ENCODE data around the gene CHRNA7. TPM values are rescaled to one million over a fixed set of nuclear protein-coding genes. Genes with fewer than 3 reads are reported as not detected.

CHRNA7 gene
- total RNA-seq, 2 donors from 2014 or later, result 3.7 to 9.3 TPM

DNA sequence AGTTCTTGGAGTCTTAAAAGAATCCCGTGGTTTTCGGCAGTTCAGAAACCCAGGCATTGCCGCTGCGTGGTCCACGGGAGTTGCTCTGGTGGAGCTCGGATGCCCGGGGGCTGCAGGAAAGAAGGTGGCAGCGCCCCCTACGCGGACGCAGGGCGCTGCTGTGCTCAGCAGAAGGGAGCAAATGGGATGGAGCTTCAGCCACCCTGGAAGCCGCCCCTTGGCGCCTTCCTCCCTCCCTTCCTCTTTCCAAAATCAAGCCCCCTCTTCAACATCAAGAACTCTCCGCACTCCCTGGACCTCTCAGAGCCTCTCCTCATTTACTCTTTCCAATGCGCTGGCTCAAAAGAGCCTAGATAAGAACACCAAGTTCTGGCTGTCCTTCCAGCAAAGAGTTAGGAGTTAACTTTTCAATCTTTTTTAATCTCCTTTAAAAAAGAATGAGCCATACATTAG is 880 bp upstream of the CHRNA7 start:
- no peak for TF ChIP-seq POLR2AphosphoS5 (IDR thresholded peaks at IDR 0.05)
- TF ChIP-seq CTCF (IDR thresholded peaks at IDR 0.05), result peak in 2 of 4 experiments; percentile 13 to 40
- TF ChIP-seq POLR2A (IDR thresholded peaks at IDR 0.05), result no peak
- no peaks in the 10 kb centered on the region for H3K4me1 ChIP-seq (replicated peaks)
- no peaks in the 10 kb centered on the region for H3K36me3 ChIP-seq
- no peaks in the 10 kb centered on the region for H3K9me3 ChIP-seq
- no peaks in the 10 kb centered on the region for H3K27me3 ChIP-seq (replicated peaks; ENCODE audit: insufficient read depth)
- WGBS, result under 1% methylated on average over 16 of the region's 16 CpGs
- intact Hi-C loops (cut with DNase I), result no loop called here
- peak overlapping the region; percentile 48 to 55 for H3K4me3 ChIP-seq
- no peak overlapping the region for H3K27ac ChIP-seq
- no peak for DNase-seq (ENCODE audit: low spot score)

DNA sequence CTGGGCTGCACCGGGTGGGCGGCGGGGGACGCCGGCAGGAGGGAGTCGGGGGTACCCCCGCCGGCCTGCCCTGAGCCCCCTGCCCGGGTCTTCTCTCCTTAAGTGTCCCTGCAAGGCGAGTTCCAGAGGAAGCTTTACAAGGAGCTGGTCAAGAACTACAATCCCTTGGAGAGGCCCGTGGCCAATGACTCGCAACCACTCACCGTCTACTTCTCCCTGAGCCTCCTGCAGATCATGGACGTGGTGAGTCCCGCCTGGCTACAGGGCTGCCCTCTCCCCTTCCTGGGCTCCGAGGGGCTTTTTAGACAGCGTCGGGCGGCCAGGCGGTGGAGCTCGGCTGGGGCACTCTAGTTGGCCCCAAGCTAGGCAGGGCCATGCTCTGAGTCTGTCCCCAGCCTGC is 480 bp downstream of the CHRNA7 start:
- no peaks in the 10 kb centered on the region for H3K4me1 ChIP-seq (replicated peaks)
- no peaks in the 10 kb centered on the region for H3K27me3 ChIP-seq (replicated peaks; ENCODE audit: insufficient read depth)
- peak overlapping the region; percentile 48 to 55 for H3K4me3 ChIP-seq
- TF ChIP-seq POLR2AphosphoS5 (IDR thresholded peaks at IDR 0.05) (no peak), CTCF (IDR thresholded peaks at IDR 0.05) (no peak), POLR2A (IDR thresholded peaks at IDR 0.05) (no peak)
- no peaks in the 10 kb centered on the region for H3K36me3 ChIP-seq
- DNase-seq (ENCODE audit: low spot score), result no peak
- H3K9me3 ChIP-seq, result no peaks in the 10 kb centered on the region
- intact Hi-C loops (cut with DNase I), result no loop called here
- no peak overlapping the region for H3K27ac ChIP-seq
- 6% methylated on average over 15 of the region's 21 CpGs for WGBS

DNA sequence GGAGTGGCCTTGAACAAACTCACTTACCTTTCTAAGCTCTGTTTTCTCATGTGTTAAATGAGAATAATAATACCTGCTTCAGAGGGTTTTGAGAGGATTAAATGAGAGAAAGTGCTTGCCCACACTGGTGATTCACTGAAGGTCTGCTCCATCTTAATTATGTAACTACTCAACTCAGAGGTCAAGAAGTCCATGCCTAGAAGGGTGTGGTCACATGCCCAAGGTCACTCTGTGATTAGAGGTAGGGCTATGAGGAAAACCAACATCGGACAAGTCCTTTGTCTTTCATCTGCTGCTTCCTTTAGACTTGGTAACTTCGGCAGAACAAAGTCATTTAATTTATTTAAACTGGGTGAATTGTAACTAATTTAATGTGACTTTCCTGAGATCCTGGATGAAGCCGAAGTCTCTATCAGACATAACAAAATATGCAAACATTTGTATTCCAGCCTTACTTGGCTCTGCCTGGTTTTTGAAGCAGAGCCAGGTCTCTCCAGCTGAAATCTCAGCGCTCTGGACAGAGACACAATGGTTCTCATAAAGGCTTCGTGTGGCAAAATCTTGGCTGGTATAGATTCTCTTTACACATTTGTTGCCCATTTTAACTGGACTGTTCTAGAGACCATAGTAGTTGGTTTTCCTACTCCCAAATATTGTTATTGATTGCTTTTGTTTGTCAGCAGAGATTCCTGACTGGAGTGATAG is 3.0 kb downstream of the CHRNA7 start:
- no peaks in the 10 kb centered on the region for H3K27me3 ChIP-seq (replicated peaks; ENCODE audit: insufficient read depth)
- no peak overlapping the region for H3K4me3 ChIP-seq
- no peaks in the 10 kb centered on the region for H3K4me1 ChIP-seq (replicated peaks)
- no peak overlapping the region for H3K27ac ChIP-seq
- TF ChIP-seq POLR2A (IDR thresholded peaks at IDR 0.05), result no peak
- TF ChIP-seq POLR2AphosphoS5 (IDR thresholded peaks at IDR 0.05), result peak; percentile 51
- intact Hi-C loops (cut with DNase I), result no loop called here
- 27% methylated on average over 5 of the region's 5 CpGs for WGBS
- peak; percentile 47 for DNase-seq (ENCODE audit: low spot score)
- no peaks in the 10 kb centered on the region for H3K36me3 ChIP-seq
- no peaks in the 10 kb centered on the region for H3K9me3 ChIP-seq

GRCh38 chr15:32034106-32034505 is 3.8 kb downstream of the CHRNA7 start:
- intact Hi-C loops (cut with DNase I), result no loop called here
- DNase-seq (ENCODE audit: low spot score), result no peak
- TF ChIP-seq CTCF (IDR thresholded peaks at IDR 0.05) (no peak), POLR2A (IDR thresholded peaks at IDR 0.05) (no peak), POLR2AphosphoS5 (IDR thresholded peaks at IDR 0.05) (no peak)

DNA sequence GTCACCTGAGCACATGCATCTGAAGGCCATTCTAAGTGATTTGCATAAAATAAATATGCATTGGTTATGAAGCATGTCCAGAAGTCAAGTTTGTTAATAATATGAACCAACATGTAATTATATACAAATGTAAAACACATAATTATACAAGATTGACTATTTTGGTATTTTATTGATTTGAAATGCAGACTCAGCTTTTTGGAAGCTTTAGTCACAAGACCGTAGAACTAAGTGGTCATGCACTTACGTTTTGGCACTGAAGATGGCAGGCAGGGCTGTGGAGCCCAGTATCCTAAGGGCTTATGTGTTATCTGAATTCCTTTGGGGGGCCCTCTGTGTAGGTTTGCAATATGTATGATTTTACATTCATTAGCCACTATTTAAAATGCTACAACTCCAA is 5.0 kb downstream of the CHRNA7 start:
- Histone ChIP-seq H3K27ac (no peak overlapping the region), H3K9me3 (no peaks in the 10 kb centered on the region), H3K36me3 (no peaks in the 10 kb centered on the region), H3K27me3 (replicated peaks; ENCODE audit: insufficient read depth) (no peaks in the 10 kb centered on the region), H3K4me3 (no peak overlapping the region), H3K4me1 (replicated peaks) (no peaks in the 10 kb centered on the region)
- intact Hi-C loops (cut with DNase I), result no loop called here
- no peak for DNase-seq (ENCODE audit: low spot score)
- TF ChIP-seq CTCF (IDR thresholded peaks at IDR 0.05) (no peak), POLR2A (IDR thresholded peaks at IDR 0.05) (no peak), POLR2AphosphoS5 (IDR thresholded peaks at IDR 0.05) (no peak)
- WGBS, result 73% methylated on average over 2 of the region's 2 CpGs

More at GRCh38 chr15:32034106-32034505, 3.8 kb downstream of the CHRNA7 start:
- H3K4me3 ChIP-seq, result no peak overlapping the region
- H3K27me3 ChIP-seq (replicated peaks; ENCODE audit: insufficient read depth), result no peaks in the 10 kb centered on the region
- no peaks in the 10 kb centered on the region for H3K9me3 ChIP-seq
- H3K36me3 ChIP-seq, result no peaks in the 10 kb centered on the region
- H3K4me1 ChIP-seq (replicated peaks), result no peaks in the 10 kb centered on the region
- H3K27ac ChIP-seq, result no peak overlapping the region
